Fibroblast of villous mesenchyme (primary cell): ENCODE measurements around the gene ANKRD40CL. TPM values are rescaled to one million over a fixed set of nuclear protein-coding genes. Genes with fewer than 3 reads are reported as not detected.
"Not testable (repeated sequence)": the region's sequence is repeated elsewhere in the genome, so short reads cannot be mapped to it uniquely, and the experiment has no call there.

Source experiments
- DNase-seq: peaks from one replicate; pipeline ENCODE4 v3.0.0-alpha.2; 2010; ENCODE audit warnings: low read depth
- H3K4me3 ChIP-seq: 2 replicates; pipeline ENCODE4 v1.5.1; 2011; ENCODE audit warnings: low read depth, mild to moderate bottlenecking, low read length
- CTCF ChIP-seq: IDR thresholded peaks from 2 replicates; pipeline ENCODE4 v1.5.1; 2012; ENCODE audit warnings: low read depth, mild to moderate bottlenecking, low read length; ENCODE audit not compliant: insufficient read depth
- total RNA-seq: library from RNA; depleted of rRNA; stranded (reverse); fragments of >200 nt; gene quantifications from 2 replicates; pipeline ENCODE4 v1.2.3, GENCODE V29; 2012

The ANKRD40CL gene
- total RNA-seq, 1 donor, result not detected

- TF ChIP-seq CTCF, result no peak
- DNase-seq, result no peak
- no peak overlapping the region for H3K4me3 ChIP-seq
Measured at GRCh38 chr17:50728881-50729765, 38.2 kb downstream of the ANKRD40CL start.

DNA sequence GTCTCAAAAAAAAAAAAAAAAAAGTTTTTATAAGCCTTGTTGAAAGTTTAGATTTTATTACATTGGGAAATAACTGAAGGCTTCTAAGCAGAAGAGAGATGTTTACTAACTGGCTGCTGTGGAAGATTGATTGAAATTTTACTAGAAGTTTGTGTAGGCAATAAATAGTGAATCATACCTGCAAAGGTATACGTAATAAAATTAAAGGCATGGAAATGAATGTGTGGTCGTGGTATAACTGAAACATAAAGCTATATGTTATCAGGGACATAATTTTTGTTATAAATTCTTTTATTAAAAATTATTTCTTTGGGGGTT, 39.2 kb downstream of the ANKRD40CL start:
- no peak overlapping the region for H3K4me3 ChIP-seq
- DNase-seq, result no peak
- no peak for TF ChIP-seq CTCF

DNA sequence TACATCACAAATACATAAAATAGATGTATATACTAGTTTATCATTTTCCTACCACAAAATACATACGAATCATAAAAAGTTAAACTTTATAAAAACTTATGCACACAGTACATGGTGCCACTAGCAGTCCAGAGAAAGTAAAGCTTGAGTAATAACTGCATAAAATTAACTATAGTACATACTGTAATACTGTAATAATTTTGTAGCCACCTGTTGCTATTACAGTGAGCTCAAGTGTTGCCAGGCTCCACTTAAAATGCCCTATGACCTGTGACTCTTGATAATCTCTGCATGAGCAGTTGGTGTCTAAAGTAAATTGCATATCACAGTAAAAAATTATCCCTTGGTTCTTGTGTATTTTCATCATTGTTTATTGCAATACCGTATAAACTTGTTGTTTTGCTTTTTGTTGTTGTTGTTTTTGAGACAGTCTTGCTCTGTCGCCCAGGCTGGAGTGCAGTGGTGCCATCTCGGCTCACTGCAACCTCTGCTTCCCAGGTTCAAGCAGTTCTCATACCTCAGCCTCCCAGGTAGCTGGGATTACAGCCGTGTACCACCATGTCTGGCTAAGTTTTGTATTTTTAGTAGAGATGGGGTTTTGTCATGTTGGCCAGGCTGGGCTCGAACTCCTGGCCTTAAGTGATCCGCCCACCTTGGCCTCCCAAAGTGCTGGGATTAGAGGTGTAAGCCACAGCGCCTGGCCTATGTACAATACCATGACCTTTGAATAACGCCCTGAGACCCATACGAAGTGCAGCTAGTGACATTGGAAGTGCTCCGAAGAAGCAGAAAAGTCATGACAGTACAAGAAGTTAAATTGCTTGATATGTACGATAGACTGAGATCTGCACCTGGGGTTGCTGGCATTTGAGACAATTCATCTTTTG, 41.3 kb downstream of the ANKRD40CL start:
- no peak overlapping the region for H3K4me3 ChIP-seq
- TF ChIP-seq CTCF, result no peak
- no peak for DNase-seq

DNA sequence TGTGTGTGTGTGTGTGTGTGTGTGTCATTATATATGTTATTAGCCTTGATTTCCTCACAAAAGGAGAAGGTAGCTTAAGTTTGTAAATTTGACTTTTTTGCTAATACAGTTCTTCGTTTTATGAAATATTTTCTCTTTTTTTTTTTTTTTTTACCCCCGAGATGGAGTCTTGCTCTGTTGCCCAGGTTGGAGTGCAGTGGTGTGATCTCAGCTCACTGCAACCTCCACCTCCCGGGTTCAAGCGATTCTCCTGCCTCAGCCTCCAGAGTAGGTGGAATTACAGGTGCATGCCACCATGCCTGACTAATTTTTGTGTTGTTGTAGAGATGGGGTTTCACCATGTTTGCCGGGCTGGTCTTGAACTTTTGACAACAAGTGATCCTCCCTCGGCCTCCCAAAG, 42.7 kb downstream of the ANKRD40CL start:
- not testable (repeated sequence) for H3K4me3 ChIP-seq, DNase-seq

DNA sequence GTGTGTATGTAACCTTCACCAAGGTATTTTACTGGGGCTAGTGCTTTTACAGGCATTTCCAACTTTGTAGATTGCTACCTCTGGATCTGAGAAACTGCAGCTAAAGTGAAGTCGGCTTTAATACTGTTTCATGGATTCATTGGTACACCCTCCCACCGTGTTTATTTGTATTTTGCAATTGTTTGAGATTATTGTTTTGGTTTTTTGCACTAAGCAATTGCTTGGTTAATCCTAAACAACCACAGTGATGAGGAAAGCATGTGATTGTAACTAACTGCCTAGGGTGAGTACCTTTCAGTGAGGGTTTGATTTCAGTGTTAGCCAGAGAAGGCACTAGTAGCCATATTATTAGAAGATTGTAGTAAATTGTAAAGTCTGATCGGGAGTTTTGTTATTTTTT, 44.6 kb downstream of the ANKRD40CL start:
- no peak overlapping the region for H3K4me3 ChIP-seq
- peak; percentile 58 for DNase-seq
- TF ChIP-seq CTCF, result no peak

DNA sequence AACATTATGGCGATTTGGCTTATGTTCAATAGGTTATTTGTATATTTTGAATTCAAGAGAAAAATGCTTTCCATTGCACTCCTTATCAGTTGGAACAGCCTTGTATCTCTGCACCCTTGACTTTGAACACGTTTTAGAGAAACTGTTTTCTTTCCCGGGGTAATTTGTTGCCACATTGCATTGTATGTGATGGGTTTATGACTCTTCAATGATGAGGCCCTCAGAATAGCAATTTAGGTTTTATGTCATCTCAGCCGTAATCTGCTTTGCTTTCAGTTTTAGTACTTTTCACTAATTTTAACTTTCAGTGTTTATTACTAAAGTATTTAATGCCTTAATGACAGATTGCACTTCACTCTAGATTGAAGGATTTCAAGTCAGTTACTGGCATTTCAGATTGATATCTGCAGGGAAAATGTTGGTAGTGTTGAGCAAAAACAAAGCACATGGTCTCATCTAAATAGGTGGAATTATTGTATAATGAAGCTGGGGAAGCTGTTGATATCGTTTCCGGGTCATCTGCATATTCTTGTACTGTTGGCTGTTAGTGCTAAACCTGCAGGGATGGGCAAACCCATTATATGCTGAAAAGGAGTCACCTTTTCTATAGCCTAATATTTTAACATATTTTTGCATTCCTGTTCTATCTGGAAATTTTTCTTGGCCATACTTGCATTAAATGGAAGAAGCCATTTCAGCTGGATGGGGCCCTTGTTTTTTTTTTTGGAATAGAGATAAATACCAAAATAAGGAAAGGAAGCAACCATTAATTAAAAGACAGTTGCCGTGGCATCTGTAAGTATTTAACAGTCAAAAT, 45.9 kb downstream of the ANKRD40CL start:
- TF ChIP-seq CTCF, result no peak
- peak overlapping the region; percentile 87 for H3K4me3 ChIP-seq
- DNase-seq, result peak; percentile 44
